GM20000 (cell line): ENCODE data around the gene ZNF587.
A peak's percentile ranks its signal among the peaks of the same experiment; 100 is the strongest.
"Not testable (repeated sequence)": the region's sequence is repeated elsewhere in the genome, so short reads cannot be mapped to it uniquely, and the experiment has no call there.

Experiments used
- DNase-seq: peaks from one replicate; pipeline ENCODE4 v3.0.0; 2012; ENCODE audit warnings: low spot score
- TF ChIP-seq, protein P1 (sequence below): IDR thresholded peaks from 2 replicates; pipeline ENCODE4 v1.5.1; 2012; ENCODE audit warnings: mild to moderate bottlenecking, control low read depth; ENCODE audit errors: extremely low read depth, missing control alignments

ZNF587 gene

DNA sequence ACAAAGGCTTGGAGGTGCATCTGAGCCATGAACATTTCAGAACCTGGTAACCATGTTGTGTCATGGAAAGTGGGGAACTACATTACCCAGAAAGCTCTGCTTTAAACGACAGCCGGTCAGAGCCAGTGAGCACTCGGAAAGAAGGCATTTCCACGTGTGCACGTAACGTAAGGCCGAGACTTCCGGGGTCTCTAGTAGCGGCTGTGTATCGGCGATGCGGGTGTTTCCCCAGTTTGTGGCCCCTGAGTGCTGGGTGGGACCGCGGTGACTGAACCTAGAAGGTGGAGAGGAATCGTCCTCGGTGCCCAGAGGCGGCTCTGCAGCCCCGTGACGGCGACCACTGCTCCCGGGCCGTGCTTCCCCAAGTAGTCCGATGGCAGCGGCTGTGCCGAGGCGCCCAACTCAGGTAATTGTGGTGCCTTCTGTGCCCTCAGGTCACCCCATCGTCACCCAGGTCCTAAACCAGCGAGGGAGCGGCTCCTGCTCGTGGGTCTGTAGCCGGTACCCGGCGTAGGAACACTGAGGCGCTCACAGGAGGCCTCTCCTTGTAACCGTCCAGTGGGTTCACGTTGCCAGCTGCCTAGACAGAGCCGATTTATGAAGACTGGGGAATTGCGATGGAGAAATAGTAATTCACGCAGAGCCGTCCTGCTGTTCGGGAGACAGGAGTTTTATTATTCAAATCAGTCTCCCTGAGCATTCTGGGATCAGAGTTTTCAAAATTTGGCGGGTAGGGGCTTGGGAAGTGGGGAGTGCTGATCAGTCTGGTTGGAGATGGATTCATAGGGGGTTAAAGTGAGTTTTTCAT, at the start of gene ZNF587:
TSS of gene ZNF587 (plus strand) at position 194 of the 808 bp plus-strand sequence. CDS start at position 374, 180 bp downstream.
- DNase-seq, result peak; percentile 74

DNA sequence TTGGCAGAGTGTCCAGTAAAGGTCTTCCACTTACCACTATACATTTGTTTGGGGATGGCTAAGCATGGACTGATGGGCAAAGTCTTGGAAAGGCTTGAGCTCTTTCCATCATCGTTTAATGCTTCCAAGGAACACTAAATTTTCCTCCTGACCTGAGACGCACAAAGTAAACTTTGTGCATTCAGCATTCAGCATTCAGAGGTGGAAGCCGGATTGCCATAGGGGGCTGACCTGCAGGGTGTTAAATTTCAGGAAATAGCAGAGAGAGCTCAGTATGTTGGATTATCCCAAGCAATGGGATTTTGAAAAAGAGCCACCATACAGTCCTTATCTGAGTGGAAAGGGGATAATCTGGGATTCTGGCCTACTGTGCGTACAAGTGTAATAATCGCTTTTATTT, 49.0 kb upstream of the ZNF587 start:
- DNase-seq, result no peak
- TF ChIP-seq, protein P1, sequence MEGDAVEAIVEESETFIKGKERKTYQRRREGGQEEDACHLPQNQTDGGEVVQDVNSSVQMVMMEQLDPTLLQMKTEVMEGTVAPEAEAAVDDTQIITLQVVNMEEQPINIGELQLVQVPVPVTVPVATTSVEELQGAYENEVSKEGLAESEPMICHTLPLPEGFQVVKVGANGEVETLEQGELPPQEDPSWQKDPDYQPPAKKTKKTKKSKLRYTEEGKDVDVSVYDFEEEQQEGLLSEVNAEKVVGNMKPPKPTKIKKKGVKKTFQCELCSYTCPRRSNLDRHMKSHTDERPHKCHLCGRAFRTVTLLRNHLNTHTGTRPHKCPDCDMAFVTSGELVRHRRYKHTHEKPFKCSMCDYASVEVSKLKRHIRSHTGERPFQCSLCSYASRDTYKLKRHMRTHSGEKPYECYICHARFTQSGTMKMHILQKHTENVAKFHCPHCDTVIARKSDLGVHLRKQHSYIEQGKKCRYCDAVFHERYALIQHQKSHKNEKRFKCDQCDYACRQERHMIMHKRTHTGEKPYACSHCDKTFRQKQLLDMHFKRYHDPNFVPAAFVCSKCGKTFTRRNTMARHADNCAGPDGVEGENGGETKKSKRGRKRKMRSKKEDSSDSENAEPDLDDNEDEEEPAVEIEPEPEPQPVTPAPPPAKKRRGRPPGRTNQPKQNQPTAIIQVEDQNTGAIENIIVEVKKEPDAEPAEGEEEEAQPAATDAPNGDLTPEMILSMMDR, result no peak

DNA sequence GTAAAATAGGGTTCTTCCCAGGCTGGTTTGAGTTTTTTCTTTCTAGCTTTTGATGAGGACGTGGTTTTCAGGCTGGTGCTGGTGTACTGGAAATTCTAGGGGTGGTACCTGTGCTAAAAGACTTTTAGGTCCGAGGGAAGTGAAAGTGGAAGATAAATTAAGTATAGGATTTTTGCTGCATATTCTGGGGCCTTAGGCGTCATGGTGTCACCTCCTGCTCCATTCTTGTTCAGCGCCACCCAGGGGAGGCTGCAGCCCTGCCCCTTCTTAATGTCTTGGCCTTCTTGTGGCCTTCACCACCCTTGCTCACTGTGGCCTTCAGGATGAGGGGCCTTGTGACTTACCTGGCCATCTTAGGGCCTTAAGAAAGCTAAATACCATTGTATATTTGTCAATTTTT, 47.4 kb upstream of the ZNF587 start:
- no peak for DNase-seq
- TF ChIP-seq, protein P1, result peak; percentile 38

DNA sequence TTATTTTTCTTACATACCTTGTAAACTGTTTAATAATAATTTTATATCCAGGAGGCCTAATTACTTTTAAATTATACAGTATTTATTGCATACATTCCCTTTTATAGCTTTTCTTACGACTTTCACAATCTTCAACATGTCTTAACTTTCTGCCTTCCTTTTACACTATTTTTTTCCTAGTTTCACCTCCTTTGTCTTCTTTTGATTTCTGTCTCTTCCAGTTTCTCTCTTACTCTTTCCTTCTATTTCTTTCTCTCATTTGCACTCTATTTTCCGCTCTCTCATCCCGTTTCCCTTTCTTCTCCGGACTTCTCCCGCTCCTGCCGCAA, 46.4 kb upstream of the ZNF587 start:
- TF ChIP-seq, protein P1, result no peak
- no peak for DNase-seq

DNA sequence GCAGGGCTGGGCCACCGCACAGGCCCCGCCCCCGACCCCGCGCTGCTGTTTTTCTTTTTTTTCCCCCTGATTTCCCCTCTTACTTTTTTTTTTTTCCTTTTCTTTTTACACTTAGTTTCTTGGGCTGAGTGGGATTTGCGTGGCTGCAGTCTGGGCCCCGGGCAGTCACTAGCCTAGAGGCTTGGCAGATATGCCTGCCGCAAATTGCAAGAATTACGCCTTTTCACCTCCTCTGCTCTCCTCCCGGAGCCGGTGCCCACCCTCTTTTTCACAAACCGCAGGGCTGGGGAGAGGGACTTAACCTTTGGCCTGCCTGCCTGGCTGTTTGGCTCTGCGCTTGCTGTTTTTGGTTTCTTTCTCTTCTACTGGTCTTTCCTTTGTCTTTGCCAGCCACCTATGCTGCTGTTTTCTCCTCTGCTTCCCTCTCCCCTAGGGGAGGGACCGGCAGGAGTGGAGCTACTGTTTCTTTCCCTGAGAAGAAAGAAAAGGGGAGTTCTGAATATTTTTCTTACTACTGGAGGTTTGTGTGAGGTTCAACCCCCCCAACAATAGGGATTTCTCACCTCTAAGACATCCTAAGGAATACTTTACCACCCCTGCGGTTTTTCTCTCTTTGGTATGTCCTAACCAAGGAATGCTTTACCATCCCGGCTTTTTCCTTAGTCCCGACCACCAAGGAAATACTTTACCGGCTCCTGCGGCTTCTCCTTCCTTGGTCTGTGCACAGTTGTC, 45.9 kb upstream of the ZNF587 start:
- TF ChIP-seq, protein P1, result no peak
- DNase-seq, result no peak

DNA sequence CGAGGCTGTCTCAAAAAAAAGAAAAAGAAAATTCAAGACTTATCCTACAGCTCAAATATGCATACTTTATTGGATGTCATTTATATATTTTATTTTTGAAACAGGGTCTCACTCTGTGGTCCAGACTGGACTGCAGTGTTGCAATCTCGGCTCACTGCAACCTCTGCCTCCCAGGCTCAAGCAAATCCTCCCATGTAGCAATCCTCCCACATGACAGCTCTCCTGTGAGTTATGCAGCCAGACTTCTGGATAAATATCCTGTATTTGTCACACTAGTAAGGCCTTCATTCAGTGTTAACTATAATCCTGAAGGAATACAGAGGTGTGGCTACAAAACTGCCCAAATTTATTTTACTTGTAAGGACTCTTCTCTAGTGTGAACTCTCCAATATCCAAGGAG, 42.1 kb upstream of the ZNF587 start:
- DNase-seq, result no peak
- TF ChIP-seq, protein P1, result no peak

DNA sequence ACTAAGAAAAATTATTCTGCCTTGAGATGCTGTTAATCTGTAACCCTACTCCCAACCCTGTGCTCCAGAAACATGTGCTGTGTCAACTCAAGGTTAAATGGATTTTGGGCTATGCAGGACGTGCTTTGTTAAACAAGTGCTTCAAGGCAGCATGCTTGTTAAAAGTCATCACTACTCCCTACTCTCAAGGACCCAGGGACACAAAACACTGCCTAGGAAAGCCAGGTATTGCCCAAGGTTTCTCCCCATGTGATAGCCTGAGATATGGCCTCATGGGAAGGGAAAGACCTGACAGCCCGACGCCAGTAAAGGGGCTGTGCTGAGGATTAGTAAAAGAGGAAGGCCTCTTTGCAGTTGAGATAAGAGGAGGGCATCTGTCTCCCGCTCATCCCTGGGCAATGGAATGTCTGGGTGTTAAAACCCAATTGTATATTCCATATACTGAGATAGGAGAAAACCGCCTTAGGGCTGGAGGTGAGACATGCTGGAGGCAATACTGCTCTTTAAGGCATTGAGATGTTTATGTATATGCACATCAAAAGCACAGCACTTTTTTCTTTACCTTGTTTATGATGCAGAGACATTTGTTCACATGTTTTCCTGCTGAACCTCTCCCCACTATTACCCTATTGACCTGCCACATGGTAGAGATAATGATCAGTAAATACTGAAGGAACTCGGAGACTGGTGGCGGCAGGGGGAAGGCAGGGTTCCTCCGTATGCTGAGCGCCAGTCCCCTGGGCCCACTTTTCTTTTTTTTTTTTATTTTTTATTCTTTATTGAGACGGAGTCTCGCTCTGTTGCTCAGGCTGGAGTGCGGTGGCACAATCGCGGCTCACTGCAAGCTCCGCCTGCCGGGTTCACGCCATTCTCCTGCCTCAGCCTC, 39.0 kb upstream of the ZNF587 start:
- not testable (repeated sequence) for DNase-seq

DNA sequence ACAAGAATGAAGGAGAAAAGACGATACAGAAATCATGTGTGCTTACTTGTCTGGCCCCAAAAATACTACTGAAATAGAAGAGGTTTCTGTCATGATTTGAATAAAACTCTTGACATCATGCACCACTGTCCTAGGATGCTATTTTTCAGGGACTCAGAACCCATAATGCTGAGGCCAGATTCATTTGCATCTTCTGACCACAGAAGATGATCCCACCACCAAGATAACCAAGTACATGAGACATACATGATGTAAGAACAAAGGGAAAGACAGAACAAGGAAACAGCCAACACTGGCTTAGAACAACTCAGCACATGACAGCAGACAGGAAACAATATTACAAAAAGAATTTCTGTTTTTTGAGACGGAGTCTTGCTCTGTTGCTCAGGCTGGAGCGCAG, 37.4 kb upstream of the ZNF587 start:
- no peak for DNase-seq
- TF ChIP-seq, protein P1, result no peak

DNA sequence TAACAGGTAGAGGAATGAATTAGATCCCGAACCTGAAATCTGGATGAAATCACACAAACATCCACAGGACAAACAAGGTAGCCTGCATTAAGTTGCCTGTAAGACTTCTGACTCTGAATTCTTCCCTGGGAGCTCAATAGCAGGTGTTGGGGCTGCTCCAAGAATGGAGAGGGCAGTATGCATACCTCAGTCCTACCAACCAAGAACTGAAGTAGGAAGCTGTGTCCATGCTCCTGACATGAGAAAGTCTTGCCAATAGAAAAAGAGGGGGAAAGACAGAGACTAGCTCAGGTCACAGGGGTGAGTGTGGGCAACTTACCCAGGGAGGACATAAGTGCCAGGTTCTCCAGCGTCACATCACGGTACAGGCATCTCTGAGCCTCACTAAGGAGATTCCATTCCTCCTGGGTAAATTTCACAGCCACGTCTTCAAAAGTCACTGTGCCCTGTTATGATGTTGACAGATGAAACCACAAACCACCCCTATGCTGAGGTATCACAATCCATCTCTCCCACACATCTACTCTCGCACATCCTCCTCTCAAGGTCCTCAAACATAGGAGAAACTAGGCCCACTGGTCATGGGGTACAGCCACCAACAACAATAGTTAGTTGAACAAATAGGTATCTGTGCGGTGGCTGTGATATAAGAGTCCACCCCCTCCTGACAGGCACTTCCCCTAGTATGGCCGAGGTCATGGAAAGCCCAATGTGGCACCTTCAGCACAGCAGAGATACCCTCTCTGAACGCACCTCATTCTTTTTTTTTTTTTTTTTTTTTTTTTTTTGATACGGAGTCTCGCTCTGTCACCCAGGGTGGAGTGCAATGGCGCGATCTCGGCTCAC, 36.5 kb upstream of the ZNF587 start:
- DNase-seq, result not testable (repeated sequence)
